Trophoblast cell (in vitro differentiated cells and primary cell): ENCODE measurements around the gene CD93.

Experiments used
- DNase-seq, 2 donors: peaks; one replicate each; pipeline ENCODE4 v3.0.0-alpha.2; 2016
- H2AFZ ChIP-seq: 2 replicates; pipeline ENCODE4 v1.6.1; 2013; ENCODE audit warnings: low read length, moderate library complexity, mild to moderate bottlenecking; ENCODE audit not compliant: insufficient read depth, poor library complexity
- H2AK5ac ChIP-seq: 2 replicates; pipeline ENCODE4 v1.6.1; 2013; ENCODE audit warnings: mild to moderate bottlenecking, low read length
- H2BK120ac ChIP-seq: 2 replicates; pipeline ENCODE4 v1.6.1; 2013; ENCODE audit warnings: low read length, mild to moderate bottlenecking, moderate library complexity; ENCODE audit not compliant: insufficient read depth, poor library complexity
- H2BK12ac ChIP-seq: 2 replicates; pipeline ENCODE4 v1.6.1; 2013; ENCODE audit warnings: mild to moderate bottlenecking, low read length, moderate library complexity
- H2BK5ac ChIP-seq: 2 replicates; pipeline ENCODE4 v1.6.1; 2013; ENCODE audit warnings: low read length, low read depth, moderate library complexity, mild to moderate bottlenecking; ENCODE audit not compliant: poor library complexity
- H3K14ac ChIP-seq: 2 replicates; pipeline ENCODE4 v1.6.1; 2013; ENCODE audit warnings: mild to moderate bottlenecking, low read length
- H3K18ac ChIP-seq: 2 replicates; pipeline ENCODE4 v1.6.1; 2013; ENCODE audit warnings: mild to moderate bottlenecking, low read length
- H3K23ac ChIP-seq: 2 replicates; pipeline ENCODE4 v1.6.1; 2013; ENCODE audit warnings: low read length
- H3K27ac ChIP-seq: 2 replicates; pipeline ENCODE4 v1.5.1; 2013; ENCODE audit warnings: low read depth, mild to moderate bottlenecking, inconsistent platforms, low read length, moderate library complexity
- H3K27me3 ChIP-seq: 2 replicates; pipeline ENCODE4 v1.6.1; 2013; ENCODE audit warnings: inconsistent platforms, mild to moderate bottlenecking, low read length, moderate library complexity; ENCODE audit not compliant: insufficient read depth
- H3K36me3 ChIP-seq, 2 experiments: 1 replicate in 1 of 2; 2 replicates in 1 of 2; pipeline ENCODE4 v1.6.1; 2013; ENCODE audit warnings: low read length in 2 of 2, mild to moderate bottlenecking in 2 of 2, moderate library complexity in 1 of 2; ENCODE audit not compliant: insufficient read depth in 2 of 2, control insufficient read depth in 1 of 2
- H3K4ac ChIP-seq: 2 replicates; pipeline ENCODE4 v1.6.1; 2013; ENCODE audit warnings: low read depth, mild to moderate bottlenecking, low read length, moderate library complexity
- H3K4me1 ChIP-seq, 2 experiments: 1 replicate in 1 of 2; 2 replicates in 1 of 2; pipeline ENCODE4 v1.6.1; 2013; ENCODE audit warnings: low read length in 2 of 2, mild to moderate bottlenecking in 2 of 2, moderate library complexity in 1 of 2; ENCODE audit not compliant: insufficient read depth in 2 of 2, control insufficient read depth in 1 of 2
- H3K4me2 ChIP-seq: 2 replicates; pipeline ENCODE4 v1.6.1; 2013; ENCODE audit warnings: inconsistent platforms, mild to moderate bottlenecking, low read length, moderate library complexity
- H3K4me3 ChIP-seq: 2 replicates; pipeline ENCODE4 v1.5.1; 2013; ENCODE audit warnings: mild to moderate bottlenecking, low read depth, low read length, inconsistent platforms
- H3K79me1 ChIP-seq: one replicate; pipeline ENCODE4 v1.6.1; 2013; ENCODE audit warnings: low read length
- H3K79me2 ChIP-seq: 2 replicates; pipeline ENCODE4 v1.6.1; 2013; ENCODE audit warnings: low read length, mild to moderate bottlenecking; ENCODE audit not compliant: control insufficient read depth, insufficient read depth, poor library complexity
- H3K9ac ChIP-seq: 2 replicates; pipeline ENCODE4 v1.6.1; 2013; ENCODE audit warnings: mild to moderate bottlenecking, low read length
- H3K9me3 ChIP-seq: 2 replicates; pipeline ENCODE4 v1.6.1; 2013; ENCODE audit warnings: low read depth, mild to moderate bottlenecking, control low read depth, inconsistent platforms, low read length; ENCODE audit not compliant: insufficient read depth
- H4K12ac ChIP-seq: 2 replicates; pipeline ENCODE4 v1.6.1; 2013; ENCODE audit warnings: low read depth, mild to moderate bottlenecking, low read length, moderate library complexity
- H4K8ac ChIP-seq: 2 replicates; pipeline ENCODE4 v1.6.1; 2013; ENCODE audit warnings: low read depth, mild to moderate bottlenecking, low read length, moderate library complexity
- H4K91ac ChIP-seq: one replicate; pipeline ENCODE4 v1.6.1; 2013; ENCODE audit warnings: low read depth, mild to moderate bottlenecking, low read length, moderate library complexity
- WGBS: extraction: QIAGEN DNeasy Blood & Tissue Kit; methylation state at CpG from one replicate; pipeline ENCODE4 v1.1.7; 2013; ENCODE audit warnings: missing lambda C conversion rate; ENCODE audit not compliant: insufficient read length, insufficient coverage; ENCODE audit errors: extremely low coverage; 5-methylcytosine and 5-hydroxymethylcytosine counted together

Gene CD93

GRCh38 chr20:23121751-23122320 is 35.7 kb upstream of the CD93 start:
- WGBS, result no CpG with 5 or more reads among the region's 9 CpGs
- H3K4ac ChIP-seq, result no peak overlapping the region
- no peak overlapping the region for H3K4me3 ChIP-seq
- no peaks in the 10 kb centered on the region for H3K27me3 ChIP-seq
- H3K79me2 ChIP-seq, result no peaks in the 10 kb centered on the region
- H3K9me3 ChIP-seq, result no peaks in the 10 kb centered on the region
- H3K18ac ChIP-seq, result no peak overlapping the region
- H4K12ac ChIP-seq, result no peak overlapping the region
- no peak overlapping the region for H2AK5ac ChIP-seq
- no peaks in the 10 kb centered on the region for H3K79me1 ChIP-seq
- no peak overlapping the region for H3K14ac ChIP-seq
- no peak overlapping the region for H4K8ac ChIP-seq
- H3K23ac ChIP-seq, result no peak overlapping the region
- H2BK5ac ChIP-seq, result no peak overlapping the region
- no peak overlapping the region for H2BK120ac ChIP-seq
- no peak overlapping the region for H2BK12ac ChIP-seq
- H4K91ac ChIP-seq, result no peak overlapping the region
- no peak overlapping the region for H2AFZ ChIP-seq
- DNase-seq, result no peak
- H3K27ac ChIP-seq, result no peak overlapping the region
- H3K9ac ChIP-seq, result no peak overlapping the region
- no peaks in the 10 kb centered on the region for H3K4me1 ChIP-seq
- no peaks in the 10 kb centered on the region for H3K36me3 ChIP-seq
- H3K4me2 ChIP-seq, result no peak overlapping the region

DNA sequence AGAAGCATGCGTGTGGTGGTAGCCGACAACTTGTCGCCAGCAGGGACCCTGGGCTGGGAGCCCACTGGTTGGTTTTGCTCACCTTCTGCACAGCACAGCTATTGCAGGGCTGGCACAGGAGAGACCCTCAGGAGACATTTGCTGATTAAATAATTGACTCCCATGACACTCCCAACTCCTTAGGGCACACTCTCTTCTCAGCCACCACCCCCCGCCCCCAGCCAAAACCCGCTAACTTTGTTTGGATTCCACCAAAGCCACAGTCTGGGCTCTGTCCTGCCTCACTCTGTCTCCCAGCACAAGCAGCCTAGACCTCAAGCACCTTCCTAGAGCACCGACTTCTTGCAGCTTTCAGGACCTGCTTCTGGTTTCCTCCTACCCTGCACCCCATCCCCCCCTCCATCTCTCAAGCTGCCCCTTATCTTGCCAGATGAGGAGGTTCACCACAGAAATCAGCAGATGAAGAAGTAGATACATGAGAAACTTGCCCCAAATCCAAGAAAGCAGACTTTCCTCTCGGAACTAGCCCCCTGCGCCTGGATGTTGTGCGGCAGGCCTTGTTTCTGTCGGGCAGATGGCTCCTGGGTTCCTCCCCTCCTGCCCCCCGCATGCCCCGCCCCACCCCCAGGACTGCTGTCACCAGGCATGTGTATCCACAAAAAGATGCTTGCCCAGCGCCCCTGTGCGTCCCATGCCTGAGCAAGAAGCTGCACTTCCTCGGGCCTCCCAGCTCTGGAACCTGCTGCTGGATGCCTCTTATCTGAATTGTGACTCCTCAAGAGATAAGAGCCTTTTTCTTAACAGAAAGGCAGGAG is 35.0 kb upstream of the CD93 start:
- H2AFZ ChIP-seq, result no peak overlapping the region
- no peak overlapping the region for H3K27ac ChIP-seq
- no peak overlapping the region for H2AK5ac ChIP-seq
- no peak overlapping the region for H3K4ac ChIP-seq
- H2BK120ac ChIP-seq, result no peak overlapping the region
- no peak overlapping the region for H2BK5ac ChIP-seq
- no peaks in the 10 kb centered on the region for H3K4me1 ChIP-seq
- no peak overlapping the region for H3K4me3 ChIP-seq
- H2BK12ac ChIP-seq, result no peak overlapping the region
- H3K36me3 ChIP-seq, result no peaks in the 10 kb centered on the region
- WGBS, result no CpG with 5 or more reads among the region's 15 CpGs
- no peaks in the 10 kb centered on the region for H3K27me3 ChIP-seq
- no peak overlapping the region for H3K18ac ChIP-seq
- H3K79me2 ChIP-seq, result no peaks in the 10 kb centered on the region
- H3K4me2 ChIP-seq, result no peak overlapping the region
- H3K9me3 ChIP-seq, result no peaks in the 10 kb centered on the region
- H3K14ac ChIP-seq, result no peak overlapping the region
- H4K12ac ChIP-seq, result no peak overlapping the region
- no peak overlapping the region for H3K9ac ChIP-seq
- no peak for DNase-seq
- no peaks in the 10 kb centered on the region for H3K79me1 ChIP-seq
- no peak overlapping the region for H4K91ac ChIP-seq
- no peak overlapping the region for H4K8ac ChIP-seq
- no peak overlapping the region for H3K23ac ChIP-seq

DNA sequence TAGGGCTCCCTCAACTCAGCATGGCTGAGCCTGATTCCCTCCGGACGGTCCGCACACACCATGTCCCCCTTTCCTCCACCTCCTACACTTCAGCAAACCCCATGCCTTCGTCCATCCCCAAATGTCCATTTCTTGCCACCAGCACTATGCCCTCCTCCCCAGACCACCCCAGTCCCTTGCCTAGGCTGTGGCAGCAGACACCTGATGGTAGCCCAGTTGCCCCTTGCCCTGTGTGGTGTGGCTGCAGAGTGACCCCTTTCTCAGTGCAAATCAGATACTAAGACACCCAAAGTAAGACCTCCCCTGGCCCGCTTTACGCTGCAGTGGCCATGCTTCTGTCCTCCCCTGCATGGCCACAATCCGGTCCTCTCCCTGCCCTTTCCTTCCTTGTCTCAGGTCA is 34.1 kb upstream of the CD93 start:
- no peak overlapping the region for H3K23ac ChIP-seq
- H2AFZ ChIP-seq, result no peak overlapping the region
- H3K36me3 ChIP-seq, result no peaks in the 10 kb centered on the region
- no peak overlapping the region for H2BK120ac ChIP-seq
- no peaks in the 10 kb centered on the region for H3K79me2 ChIP-seq
- no peaks in the 10 kb centered on the region for H3K79me1 ChIP-seq
- no peaks in the 10 kb centered on the region for H3K4me1 ChIP-seq
- no peak overlapping the region for H3K4me2 ChIP-seq
- no peak overlapping the region for H3K9ac ChIP-seq
- no peaks in the 10 kb centered on the region for H3K9me3 ChIP-seq
- no CpG with 5 or more reads among the region's 7 CpGs for WGBS
- no peak for DNase-seq
- H2BK5ac ChIP-seq, result no peak overlapping the region
- H3K27ac ChIP-seq, result no peak overlapping the region
- H4K12ac ChIP-seq, result no peak overlapping the region
- H4K91ac ChIP-seq, result no peak overlapping the region
- no peak overlapping the region for H3K4ac ChIP-seq
- no peak overlapping the region for H2AK5ac ChIP-seq
- H2BK12ac ChIP-seq, result no peak overlapping the region
- H3K27me3 ChIP-seq, result no peaks in the 10 kb centered on the region
- no peak overlapping the region for H3K18ac ChIP-seq
- no peak overlapping the region for H4K8ac ChIP-seq
- no peak overlapping the region for H3K4me3 ChIP-seq
- no peak overlapping the region for H3K14ac ChIP-seq

DNA sequence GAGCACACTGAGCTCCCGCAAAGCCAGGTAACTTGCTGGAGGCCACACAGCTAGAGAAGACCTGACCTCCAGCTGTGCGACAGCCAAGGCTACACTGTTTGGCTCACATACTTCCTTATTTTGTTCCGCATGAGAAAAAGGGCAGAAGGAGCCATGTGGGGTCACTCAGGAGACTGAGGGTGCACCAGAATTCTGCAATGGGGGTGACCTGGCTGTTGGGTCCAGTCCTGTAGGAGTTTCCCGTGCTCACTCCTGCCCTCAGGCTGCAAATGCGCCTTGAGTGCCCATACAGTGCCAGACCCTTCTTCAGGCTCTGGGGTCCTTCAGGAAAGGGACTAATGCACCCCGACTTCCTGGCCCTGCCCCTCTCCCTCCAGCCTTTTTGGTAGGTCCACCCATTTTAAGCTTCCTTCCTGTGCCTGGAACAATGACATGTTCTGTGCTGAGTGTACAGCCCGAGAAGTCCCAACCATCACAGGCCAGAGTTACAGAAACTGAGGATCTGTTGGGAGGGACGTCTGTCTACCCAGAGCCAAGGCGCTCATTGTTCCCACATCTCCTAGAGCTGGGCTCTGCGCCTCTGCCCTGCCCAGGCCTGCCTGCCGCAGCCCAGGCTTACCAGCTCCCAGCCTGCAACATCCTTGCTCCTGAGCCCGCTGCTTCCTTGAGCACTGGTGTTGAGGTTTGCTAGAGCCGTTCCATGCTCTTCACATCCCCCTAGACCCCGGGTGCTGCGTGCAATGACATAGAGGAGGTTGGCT is 33.5 kb upstream of the CD93 start:
- Histone ChIP-seq H2AK5ac (no peak overlapping the region), H3K27me3 (no peaks in the 10 kb centered on the region), H3K4ac (no peak overlapping the region), H2BK120ac (no peak overlapping the region), H3K4me3 (no peak overlapping the region), H3K18ac (no peak overlapping the region), H3K14ac (no peak overlapping the region), H3K9me3 (no peaks in the 10 kb centered on the region), H2BK12ac (no peak overlapping the region), H4K12ac (no peak overlapping the region), H4K8ac (no peak overlapping the region), H3K9ac (no peak overlapping the region), H3K79me1 (no peaks in the 10 kb centered on the region), H3K4me2 (no peak overlapping the region), H3K27ac (no peak overlapping the region), H3K79me2 (no peaks in the 10 kb centered on the region), H3K36me3 (no peaks in the 10 kb centered on the region), H2AFZ (no peak overlapping the region), H2BK5ac (no peak overlapping the region), H3K23ac (no peak overlapping the region), H4K91ac (no peak overlapping the region), H3K4me1 (no peaks in the 10 kb centered on the region)
- WGBS, result no CpG with 5 or more reads among the region's 15 CpGs
- DNase-seq, result no peak
